Left lung (tissue), 10 donors: ENCODE measurements around the gene TMEM63C. TPM values are rescaled to one million over a fixed set of nuclear protein-coding genes. Genes with fewer than 3 reads are reported as not detected.
A peak's percentile ranks its signal among the peaks of the same experiment; 100 is the strongest.

Experiments
- ATAC-seq: fragments of 200-7000 bp; cut with Tn5 transposase; one replicate; pipeline ENCODE4 v1.9.1; 2020; ENCODE audit warnings: moderate library complexity
- DNase-seq, 4 donors: peaks; one replicate each; pipeline ENCODE4 v3.0.0-alpha.2; 2013 to 2020
- H3K27ac ChIP-seq, 2 donors: fragments of 200-600 bp; sonication (generic) in 1 of 2; one replicate each; pipeline versions ENCODE4 v1.5.0 to v1.8.0; 2020 to 2021
- H3K27me3 ChIP-seq, 2 donors: fragments of 200-600 bp; sonication (generic) in 1 of 2; one replicate each; pipeline versions ENCODE4 v1.5.0 to v1.8.0; 2020 to 2021
- H3K36me3 ChIP-seq, 2 donors: fragments of 200-600 bp; sonication (generic) in 1 of 2; one replicate each; pipeline versions ENCODE4 v1.5.0 to v1.8.0; 2020 to 2021
- H3K4me1 ChIP-seq, 2 donors: fragments of 200-600 bp; one replicate each; pipeline ENCODE4 v1.8.0; 2021
- H3K4me3 ChIP-seq, 2 donors: fragments of 200-600 bp; sonication (generic) in 1 of 2; one replicate each; pipeline versions ENCODE4 v1.5.0 to v1.8.0; 2020 to 2021; ENCODE audit warnings: mild to moderate bottlenecking in 1 of 2
- H3K9me3 ChIP-seq, 2 donors: fragments of 200-600 bp; sonication (generic) in 1 of 2; one replicate each; pipeline versions ENCODE4 v1.5.0 to v1.8.0; 2020 to 2021
- intact Hi-C, 2 donors: fragments of 100-400 bp; cut with DNase I; formaldehyde crosslinking; loops; one replicate each; pipeline versions ENCODE4 v1.11.2 to v1.14.2; 2022
- polyA plus RNA-seq, 6 donors: library from polyadenylated mRNA; unstranded; fragments of 120-200 nt; gene quantifications; one replicate each; pipeline ENCODE4 v1.2.1, GENCODE V29; 2013; ENCODE audit not compliant: insufficient read length in 6 of 6
- total RNA-seq, 2 donors: library from RNA; stranded (reverse); fragmentation: NEBNext Ultra II Directional; extraction: Animal tissue kit (Norgen Biotek cat#: 25700); gene quantifications; one replicate each; pipeline ENCODE4 v1.2.1, GENCODE V29; 2021
- TF ChIP-seq, protein P1 (sequence below), 2 donors: fragments of 200-600 bp; sonication (generic) in 1 of 2; IDR thresholded peaks; one replicate each; pipeline versions ENCODE4 v1.5.0 to v1.8.0; 2021; ENCODE audit warnings: antibody characterized with exemption in 2 of 2
- donor health status: DM: no; HTN: yes; CAD: no.
- donor health status: DM: no; HTN: no; CAD: no.

Gene TMEM63C
- total and polyA plus RNA-seq, 8 donors, result 0.20 to 2.0 (median 0.88) TPM; not detected in 1

DNA sequence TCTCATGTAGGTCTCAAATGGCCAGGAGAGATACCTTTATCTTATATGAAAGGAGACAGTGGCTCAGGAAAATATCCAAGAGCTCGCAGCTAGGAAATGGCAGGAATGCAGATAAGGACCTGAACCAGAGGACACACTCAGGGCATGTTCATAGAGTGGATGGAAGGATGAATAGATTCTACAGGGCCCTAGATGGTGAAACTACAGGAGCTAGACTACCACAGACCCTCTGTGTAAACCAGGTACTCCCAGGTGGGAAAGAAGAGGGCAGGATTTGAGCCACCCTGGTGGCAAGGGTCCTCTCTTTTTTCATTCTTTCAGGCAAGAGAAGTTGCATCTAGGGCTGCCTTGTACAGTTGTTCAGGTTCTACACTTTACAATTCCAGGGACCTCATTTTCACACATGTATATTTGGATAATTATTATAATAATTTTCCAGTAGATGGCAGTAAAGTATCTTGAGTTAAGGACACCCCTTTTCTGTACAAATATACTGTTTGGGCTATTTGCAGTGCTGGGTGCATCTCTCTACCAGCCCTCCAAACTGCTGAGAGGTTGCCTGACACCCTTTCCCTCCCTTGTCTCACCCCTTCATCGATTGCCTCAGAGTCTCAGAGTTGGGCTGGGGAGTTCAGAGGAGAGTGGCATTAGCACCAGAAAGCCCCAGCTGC is 29.5 kb upstream of the TMEM63C start:
- peak; percentile 79 for ATAC-seq
- intact Hi-C loops, result loop anchor here in 1 of 2 donors (10.0 kb wide), 1 partner anchor 163 kb away; no protein-coding TSS in a partner anchor
- Histone ChIP-seq H3K9me3 (no peaks in the 10 kb centered on the region), H3K27me3 (peaks cover 7 to 73% of the 10 kb centered on the region in 2 donors), H3K27ac (no peak overlapping the region), H3K36me3 (no peaks in the 10 kb centered on the region), H3K4me3 (no peak overlapping the region), H3K4me1 (no peaks in the 10 kb centered on the region)
- TF ChIP-seq, protein P1, sequence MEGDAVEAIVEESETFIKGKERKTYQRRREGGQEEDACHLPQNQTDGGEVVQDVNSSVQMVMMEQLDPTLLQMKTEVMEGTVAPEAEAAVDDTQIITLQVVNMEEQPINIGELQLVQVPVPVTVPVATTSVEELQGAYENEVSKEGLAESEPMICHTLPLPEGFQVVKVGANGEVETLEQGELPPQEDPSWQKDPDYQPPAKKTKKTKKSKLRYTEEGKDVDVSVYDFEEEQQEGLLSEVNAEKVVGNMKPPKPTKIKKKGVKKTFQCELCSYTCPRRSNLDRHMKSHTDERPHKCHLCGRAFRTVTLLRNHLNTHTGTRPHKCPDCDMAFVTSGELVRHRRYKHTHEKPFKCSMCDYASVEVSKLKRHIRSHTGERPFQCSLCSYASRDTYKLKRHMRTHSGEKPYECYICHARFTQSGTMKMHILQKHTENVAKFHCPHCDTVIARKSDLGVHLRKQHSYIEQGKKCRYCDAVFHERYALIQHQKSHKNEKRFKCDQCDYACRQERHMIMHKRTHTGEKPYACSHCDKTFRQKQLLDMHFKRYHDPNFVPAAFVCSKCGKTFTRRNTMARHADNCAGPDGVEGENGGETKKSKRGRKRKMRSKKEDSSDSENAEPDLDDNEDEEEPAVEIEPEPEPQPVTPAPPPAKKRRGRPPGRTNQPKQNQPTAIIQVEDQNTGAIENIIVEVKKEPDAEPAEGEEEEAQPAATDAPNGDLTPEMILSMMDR (IDR thresholded peaks at IDR 0.05), result no peak
- no peak for DNase-seq

DNA sequence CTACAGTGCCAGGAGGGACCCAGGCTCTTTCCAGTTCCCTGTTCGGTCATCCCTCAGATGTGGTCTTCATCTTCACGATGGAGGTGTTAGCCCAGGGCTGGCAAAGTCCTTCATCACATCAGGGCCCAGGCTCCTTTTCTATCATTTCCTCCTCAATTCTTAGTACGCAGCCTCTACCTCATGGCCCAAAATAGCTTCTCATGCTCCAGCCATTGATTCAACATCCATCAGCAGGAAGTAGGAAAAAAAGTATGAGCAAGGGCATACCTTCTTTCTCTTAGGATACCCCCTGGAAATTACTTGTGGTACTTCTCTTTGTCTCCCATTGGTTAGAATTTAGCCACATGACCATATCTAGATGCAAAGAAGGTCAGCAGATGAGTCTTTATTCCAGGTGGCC is 27.8 kb upstream of the TMEM63C start:
- no peaks in the 10 kb centered on the region for H3K36me3 ChIP-seq
- no peaks in the 10 kb centered on the region for H3K4me1 ChIP-seq
- intact Hi-C loops, result loop anchor here in 1 of 2 donors (10.0 kb wide), 1 partner anchor 161 kb away; no protein-coding TSS in a partner anchor
- H3K27me3 ChIP-seq, result peaks cover 7 to 83% of the 10 kb centered on the region in 2 donors
- H3K9me3 ChIP-seq, result no peaks in the 10 kb centered on the region
- TF ChIP-seq, protein P1 (IDR thresholded peaks at IDR 0.05), result no peak
- ATAC-seq (no peak), DNase-seq (no peak)
- no peak overlapping the region for H3K27ac ChIP-seq
- H3K4me3 ChIP-seq, result no peak overlapping the region

DNA sequence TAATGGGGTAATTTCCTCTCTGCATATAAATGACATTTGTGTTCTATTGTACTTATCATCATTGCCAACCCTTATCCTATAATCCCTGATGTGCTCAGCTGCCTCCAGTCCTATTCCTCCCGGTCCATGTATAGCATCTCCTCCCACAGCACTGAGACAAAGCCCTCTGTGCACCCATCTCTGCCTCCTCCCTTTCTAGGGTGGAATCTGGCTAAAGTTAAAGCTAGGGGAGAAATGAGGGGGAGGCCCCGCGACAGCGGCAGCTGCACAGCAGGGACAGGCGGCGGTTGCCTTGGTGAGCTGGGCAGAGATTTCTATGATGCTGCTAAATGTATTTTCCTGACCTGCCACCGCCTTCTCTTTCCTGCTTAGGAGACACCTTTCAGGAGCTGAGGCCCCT is 27.2 kb upstream of the TMEM63C start:
- no peak overlapping the region for H3K4me3 ChIP-seq
- DNase-seq, result no peak
- no peaks in the 10 kb centered on the region for H3K4me1 ChIP-seq
- intact Hi-C loops, result loop anchor here in 1 of 2 donors (10.0 kb wide), 1 partner anchor 160 kb away; no protein-coding TSS in a partner anchor
- H3K27ac ChIP-seq, result no peak overlapping the region
- no peaks in the 10 kb centered on the region for H3K36me3 ChIP-seq
- TF ChIP-seq, protein P1 (IDR thresholded peaks at IDR 0.05), result no peak
- no peak for ATAC-seq
- no peaks in the 10 kb centered on the region for H3K9me3 ChIP-seq
- peaks cover 7 to 89% of the 10 kb centered on the region in 2 donors for H3K27me3 ChIP-seq

DNA sequence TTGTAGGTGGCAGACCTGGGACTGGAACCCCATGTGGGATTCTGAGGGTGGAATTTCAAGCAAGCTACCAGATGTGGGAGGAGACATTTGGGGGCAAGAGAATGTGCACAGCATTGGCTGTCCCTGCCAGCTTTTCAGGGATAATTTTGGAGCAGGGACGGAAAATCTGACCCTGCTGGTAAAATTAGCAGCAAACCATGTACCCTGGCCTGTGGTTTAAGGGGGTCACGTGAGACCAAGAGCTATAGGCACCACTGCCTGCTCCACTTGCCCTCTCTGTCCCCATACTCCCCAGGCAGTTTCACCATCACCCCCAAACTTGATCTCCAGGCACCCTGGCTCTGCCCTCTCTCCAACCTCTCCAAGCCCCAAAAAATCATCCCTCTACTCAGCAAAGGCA is 26.5 kb upstream of the TMEM63C start:
- Histone ChIP-seq H3K4me3 (no peak overlapping the region), H3K4me1 (no peaks in the 10 kb centered on the region), H3K27me3 (peaks cover 7 to 95% of the 10 kb centered on the region in 2 donors), H3K9me3 (no peaks in the 10 kb centered on the region), H3K27ac (no peak overlapping the region), H3K36me3 (no peaks in the 10 kb centered on the region)
- intact Hi-C loops, result loop anchor here in 1 of 2 donors (10.0 kb wide), 1 partner anchor 160 kb away; no protein-coding TSS in a partner anchor
- ATAC-seq (no peak), DNase-seq (no peak)
- TF ChIP-seq, protein P1 (IDR thresholded peaks at IDR 0.05), result no peak

DNA sequence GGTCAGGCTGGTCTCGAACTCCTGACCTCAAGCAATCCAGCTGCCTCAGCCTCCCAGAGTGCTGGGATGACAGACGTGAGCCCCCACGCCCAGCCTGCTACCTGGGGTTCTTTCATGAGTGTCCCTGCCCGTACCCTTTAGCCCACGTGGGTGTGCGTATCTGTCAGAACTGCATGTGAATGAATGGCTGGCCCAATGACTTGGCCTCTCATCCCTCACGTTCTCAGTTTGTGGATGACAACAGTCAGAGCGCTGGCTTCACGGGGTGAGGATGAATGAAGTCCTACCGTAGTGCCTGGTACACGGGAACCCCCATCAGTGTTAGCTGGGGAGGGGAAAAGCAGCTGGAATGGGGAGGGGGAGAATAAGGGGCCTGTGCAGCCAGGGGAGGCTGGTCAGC is 23.9 kb upstream of the TMEM63C start:
- Histone ChIP-seq H3K4me3 (no peak overlapping the region), H3K27me3 (peaks cover 7 to 80% of the 10 kb centered on the region in 2 donors), H3K9me3 (no peaks in the 10 kb centered on the region), H3K27ac (no peak overlapping the region), H3K4me1 (no peaks in the 10 kb centered on the region), H3K36me3 (no peaks in the 10 kb centered on the region)
- intact Hi-C loops, result loop anchor here in 1 of 2 donors (10.0 kb wide), 1 partner anchor 157 kb away; no protein-coding TSS in a partner anchor
- TF ChIP-seq, protein P1 (IDR thresholded peaks at IDR 0.05), result no peak
- DNase-seq (no peak), ATAC-seq (no peak)
